AG08395 (cell line): ENCODE measurements around the gene ENTPD6.

ENCODE experiments used
- DNase-seq: peaks from one replicate; pipeline ENCODE4 v3.0.0; 2012; ENCODE audit warnings: mixed read lengths, low spot score

ENTPD6 gene

DNA sequence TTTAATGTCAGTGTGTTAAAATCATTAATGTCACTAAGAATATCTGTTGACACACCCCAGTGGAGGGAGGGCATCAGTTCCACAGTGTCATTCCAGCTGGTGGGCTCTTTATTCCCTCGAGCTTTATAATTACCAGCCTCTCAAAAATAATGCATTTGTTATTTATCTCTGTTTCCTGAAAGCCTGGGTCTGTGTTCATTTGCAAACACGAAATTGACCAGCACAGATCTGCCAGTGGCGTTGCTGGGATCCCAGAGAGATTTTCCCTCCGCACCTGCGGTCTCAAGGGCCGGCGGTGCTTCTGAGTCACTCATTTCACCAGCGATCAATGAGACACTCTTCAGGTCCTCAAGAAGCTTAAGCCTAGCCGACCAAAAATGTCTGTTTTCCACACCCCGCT lies 46.7 kb downstream of the ENTPD6 start:
- no peak for DNase-seq

DNA sequence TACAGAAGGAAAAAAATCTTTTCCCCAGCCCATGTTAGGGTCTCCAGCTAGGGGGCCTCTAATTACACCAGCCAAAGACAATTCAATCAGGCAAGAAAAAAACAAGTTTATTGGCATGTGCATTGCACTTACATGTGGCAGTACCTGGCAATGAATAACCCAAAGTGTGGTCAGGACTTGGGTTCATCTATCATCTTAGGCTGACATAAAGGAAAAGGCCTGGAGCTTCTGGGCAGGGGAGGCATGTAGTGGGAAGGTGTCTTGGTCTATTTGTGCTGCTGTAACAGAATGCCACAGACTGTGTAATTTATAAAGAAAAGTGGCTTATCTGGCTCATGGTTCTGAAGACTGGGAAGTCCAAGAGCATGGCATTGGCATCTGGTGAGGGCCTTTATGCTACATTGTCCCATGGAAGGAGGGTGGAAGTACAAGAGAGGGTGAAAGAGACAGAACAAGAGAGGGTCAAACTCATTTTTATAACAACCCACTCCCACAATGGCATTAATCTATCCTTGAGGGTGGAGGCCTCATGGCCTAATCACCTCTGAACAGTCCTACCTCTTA lies 48.0 kb downstream of the ENTPD6 start:
- no peak for DNase-seq

DNA sequence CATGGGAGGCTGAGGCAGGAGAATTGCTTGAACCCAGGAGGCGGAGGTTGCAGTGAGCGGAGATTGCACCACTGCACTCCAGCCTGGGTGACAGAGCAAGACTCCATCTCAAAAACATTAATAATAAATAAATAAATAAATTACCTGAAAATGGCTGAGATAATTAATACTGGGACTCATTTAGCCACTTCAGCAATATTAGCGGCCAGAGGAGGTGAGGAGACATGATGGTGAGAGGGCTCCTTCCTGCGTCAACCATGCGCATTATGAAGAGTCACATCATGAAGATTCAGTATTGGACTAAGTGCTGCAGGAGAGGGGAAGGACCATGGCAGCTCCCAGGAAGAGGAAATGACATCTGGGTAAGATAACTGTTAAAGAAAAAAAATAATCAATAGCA lies 49.5 kb downstream of the ENTPD6 start:
- DNase-seq, result no peak

DNA sequence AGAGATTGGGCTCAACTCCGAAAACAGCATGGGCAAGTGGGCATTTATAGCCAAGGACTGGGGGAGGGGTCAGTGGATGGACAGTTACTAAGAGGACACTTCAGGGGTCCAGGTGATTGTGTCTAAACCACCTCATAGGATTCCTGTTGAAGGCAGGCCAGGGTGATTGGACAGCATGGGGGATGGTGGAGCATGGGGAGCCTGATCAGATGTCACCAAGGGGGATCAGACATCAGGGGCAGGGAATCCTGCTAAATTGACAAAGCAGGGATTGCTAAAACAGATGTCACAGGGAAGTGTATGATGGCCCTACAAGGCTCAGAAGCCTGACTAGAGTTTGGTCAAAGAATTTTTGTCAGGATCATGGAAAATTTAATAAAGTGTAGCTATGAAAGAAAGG lies 49.9 kb downstream of the ENTPD6 start:
- DNase-seq, result no peak

DNA sequence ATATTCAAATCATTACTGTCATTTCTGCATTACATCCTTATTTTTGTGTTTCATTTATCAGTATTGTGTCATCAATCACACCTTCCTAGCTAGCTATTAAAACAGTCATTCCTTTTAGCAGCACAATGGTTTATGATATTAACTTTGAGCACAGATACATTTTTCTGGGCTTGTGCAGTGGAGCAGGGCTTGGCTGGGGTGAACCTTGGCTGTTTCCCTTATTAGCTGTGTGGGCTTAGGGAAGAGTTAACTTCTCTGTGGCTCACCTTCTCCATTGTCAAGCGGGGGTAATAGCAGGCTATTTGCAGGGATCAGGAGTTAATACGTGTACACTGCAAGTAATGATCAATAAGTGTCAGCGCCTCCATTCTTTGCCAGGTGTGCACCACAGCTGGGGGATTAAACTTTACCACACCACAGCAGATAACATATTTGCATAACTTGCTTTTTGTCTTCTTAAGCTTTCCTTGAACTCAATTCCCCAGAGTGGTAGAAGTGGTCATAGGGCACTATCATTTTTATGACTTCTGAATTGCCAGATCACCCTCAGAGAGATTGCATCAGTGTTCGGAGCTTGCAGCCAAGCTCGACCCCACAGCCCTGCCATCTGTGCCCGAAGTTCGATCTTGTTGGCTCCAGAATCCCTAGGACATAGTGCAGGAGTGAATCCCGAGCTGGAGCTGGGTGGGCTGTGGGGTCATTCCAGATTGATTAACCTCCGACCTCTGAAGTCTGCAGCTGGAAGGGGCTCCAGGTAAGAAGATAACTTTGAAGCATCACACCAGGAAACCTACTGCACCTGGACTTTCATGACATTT lies 50.9 kb downstream of the ENTPD6 start:
- no peak for DNase-seq

DNA sequence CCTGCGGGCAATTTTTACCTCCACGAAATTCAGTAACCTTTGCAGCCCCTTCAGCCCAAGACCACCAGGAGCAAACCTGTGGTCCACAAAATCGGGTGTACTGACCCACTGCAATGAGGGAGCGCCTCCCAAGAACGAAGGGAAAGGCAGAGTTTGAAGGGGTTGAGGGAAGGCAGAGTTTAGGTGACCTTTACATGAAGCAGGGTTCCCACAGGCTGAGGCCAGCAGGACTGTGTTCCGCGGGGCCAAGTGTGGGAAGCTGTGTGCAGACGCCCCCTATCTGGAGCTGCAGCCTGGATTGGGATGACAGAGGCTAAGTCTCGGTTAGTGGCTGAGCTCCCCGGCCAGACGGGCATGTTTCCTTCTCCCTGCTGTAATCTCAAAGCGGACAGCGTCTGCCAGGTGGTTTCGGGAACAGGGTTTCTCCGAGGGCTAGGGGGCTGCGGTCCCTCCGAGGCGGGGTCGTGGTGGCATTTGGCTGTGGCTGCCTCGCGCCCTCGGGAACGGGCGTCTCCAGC lies 51.5 kb downstream of the ENTPD6 start:
- peak; percentile 61 for DNase-seq

DNA sequence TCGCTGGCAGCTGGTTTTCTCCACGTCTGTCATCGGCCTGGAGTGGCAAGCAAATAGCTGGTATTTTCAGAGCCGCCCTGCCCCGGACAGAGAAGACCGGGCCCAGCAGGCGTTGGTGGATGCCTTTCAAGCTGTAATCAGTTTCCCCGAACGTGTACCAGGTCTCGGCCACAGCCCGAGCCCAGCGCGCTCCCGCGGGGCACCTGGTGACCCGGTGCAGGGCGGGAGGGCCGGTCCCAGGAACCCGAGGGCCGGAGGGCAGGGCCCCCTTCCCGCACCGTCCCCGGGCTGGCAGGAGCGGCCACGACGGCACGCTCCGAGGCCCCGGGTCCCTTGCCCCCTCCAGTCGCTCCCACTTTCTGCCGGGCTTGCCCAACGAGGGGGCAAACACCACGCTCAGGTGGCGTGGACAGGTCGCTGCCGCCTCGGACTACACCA lies 52.0 kb downstream of the ENTPD6 start:
- DNase-seq, result peak; percentile 38

DNA sequence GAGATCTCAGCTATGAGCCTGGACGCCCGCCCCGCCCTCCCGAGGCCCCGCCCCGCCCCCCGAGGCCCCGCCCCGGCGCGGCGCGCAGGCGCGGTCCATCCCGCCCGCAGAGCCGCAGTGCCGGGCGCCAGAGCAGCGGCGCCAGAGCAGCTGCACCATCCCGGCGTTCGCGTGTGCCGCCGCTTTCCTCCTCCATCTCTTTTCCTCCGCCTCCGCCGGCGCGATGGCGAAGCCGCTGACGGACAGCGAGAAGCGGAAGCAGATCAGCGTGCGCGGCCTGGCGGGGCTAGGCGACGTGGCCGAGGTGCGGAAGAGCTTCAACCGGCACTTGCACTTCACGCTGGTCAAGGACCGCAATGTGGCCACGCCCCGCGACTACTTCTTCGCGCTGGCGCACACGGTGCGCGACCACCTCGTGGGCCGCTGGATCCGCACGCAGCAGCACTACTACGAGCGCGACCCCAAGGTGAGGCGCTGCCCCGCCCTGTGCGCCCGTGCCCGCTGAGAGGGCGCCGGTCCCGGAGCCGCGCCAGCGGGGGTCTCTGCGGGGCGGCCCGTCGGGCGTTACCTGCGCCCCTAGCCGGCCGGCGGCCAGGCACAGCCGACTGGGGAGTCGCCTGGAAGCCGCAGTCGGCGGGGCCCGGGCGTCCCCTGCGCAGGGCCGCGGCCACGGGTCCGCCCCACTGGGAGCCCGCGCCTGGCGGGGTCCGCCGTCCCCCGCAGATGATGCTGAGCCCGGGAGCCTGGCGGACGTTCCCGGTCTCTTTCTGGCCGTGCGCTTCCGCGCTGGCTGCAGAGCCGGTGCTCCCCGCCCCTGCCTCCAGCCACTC lies 52.7 kb downstream of the ENTPD6 start, which contains the start of gene PYGB:
Gene PYGB, plus strand, starts transcription at position 130 of the 830 bp plus-strand sequence. Its CDS starts 94 bp downstream, at position 224.
- DNase-seq, result peak; percentile 97

DNA sequence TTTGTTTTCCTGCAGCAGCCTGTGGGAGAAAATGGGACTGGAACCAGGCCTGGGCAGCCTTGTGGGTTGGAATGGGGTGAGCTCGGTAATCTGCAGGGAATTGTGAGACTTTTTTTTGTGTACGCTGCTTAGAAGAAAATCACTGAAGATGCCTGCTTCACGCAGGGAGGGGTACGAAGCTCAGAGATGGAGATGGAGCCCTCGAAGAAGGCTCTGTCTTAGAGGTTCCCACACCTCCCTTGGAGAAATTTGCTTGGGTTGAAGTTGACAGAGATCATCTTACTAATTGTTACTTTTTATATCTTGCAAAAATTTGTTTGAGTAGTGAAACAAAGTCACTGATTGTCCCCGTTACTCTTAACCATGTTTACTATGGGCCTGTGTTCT lies 53.3 kb downstream of the ENTPD6 start:
- no peak for DNase-seq

DNA sequence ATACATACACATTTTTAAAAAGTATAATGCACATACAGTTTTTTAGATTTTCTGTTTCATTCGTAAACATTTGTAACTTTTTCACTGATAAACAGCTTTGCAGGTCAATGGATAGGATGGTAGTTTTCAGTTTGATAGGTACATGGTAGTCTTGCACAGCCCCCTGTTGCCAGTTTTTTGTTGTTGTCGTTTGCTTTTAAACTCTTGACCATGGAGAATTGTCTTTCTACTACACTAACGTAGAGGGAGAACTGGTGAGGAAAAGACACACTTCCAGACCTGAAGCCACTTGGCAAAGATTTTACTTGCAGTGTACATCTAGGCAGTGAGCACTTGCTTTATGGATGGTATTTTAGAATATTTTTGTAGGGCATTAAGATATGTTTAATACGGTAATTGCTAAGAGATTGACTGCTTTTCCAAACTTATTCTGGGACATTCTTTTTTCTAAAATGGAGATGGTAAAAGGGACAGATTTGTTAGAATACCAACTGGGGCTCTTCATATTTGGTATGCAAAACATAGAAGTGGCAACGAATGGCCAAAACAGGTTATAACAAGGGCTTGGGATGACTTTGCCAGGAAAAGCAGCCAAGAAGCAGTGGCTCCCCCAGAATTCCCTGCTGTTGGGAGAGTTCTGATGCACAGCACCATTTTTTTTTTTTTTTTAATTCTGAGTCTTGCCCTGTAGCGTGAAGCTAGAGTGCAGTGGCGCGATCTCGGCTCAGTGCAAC lies 53.9 kb downstream of the ENTPD6 start:
- no peak for DNase-seq

DNA sequence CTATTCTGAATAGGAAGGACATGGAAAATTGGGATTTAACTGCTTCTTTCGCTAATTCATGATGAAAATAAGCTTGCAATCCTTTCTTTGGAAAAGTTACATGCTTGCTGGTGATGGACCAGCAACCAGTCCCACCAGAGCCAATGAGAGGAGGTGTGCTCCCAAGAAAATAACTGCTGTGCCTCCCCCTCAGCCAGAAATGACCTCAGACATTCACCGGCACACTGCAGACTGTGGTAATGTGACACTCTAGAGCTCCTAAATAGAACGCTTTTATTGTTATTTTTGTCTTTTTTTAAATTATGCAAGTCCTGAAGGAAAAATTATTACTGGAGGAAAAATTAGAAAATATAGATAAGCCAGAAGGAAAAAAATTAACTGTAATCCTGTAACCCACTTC lies 55.0 kb downstream of the ENTPD6 start:
- no peak for DNase-seq

DNA sequence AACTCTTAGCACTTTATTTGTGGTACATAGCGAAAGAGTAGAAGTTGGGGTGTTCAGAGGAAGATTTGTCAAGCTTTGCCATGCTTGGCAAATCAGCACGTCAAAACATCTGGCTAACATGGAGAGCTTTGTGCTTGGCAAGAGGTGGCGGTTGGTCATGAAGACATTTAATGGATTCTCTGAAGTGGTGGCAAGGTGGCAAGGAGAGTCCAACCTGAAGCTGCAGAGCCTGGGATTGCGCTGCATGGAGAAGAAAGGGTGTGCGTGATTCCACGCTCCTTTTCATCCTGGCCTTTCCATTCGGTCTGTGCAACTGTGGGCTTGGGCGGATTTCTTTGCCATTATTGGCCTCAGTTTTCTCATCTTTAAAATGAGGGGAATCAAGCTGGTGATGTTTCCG lies 55.5 kb downstream of the ENTPD6 start:
- no peak for DNase-seq

DNA sequence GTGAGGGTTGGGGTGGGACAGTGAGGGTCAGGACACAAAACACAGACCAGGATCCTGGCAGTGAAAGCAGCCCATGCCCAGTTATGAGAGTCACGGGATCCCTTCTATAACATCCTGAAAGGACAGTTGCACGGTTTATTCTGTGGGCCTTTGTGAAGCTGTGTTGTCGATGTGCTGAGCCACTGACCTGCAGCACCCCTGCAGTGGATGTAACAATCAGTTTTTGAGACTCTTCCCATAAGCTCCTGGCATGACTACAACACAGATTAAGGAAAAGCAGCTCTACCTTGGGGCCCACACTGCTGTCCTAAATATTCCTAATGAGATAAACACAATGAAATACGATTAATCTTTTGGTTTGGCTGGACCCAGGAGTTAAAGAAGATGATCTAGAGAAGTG lies 56.0 kb downstream of the ENTPD6 start:
- no peak for DNase-seq

DNA sequence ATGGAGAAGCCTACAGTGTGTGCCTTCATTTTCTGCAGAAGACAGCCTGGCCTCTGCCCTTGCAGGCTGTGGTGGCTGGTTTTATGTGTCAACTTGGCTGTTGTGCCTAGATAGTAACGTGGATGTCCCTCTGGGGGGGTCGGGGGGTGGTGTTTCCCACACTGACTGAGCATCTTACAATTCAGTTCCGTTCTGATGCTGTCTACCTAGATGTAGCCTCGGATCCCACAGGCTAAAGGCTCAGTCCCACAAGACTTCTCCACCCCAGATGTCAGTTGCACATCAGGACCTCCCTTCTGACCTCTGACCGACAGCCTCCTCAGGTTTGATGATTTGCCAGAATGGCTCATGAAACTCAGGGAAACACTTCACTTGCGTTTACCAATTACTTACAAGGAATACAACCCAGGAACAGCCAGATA lies 56.7 kb downstream of the ENTPD6 start:
- DNase-seq, result no peak

DNA sequence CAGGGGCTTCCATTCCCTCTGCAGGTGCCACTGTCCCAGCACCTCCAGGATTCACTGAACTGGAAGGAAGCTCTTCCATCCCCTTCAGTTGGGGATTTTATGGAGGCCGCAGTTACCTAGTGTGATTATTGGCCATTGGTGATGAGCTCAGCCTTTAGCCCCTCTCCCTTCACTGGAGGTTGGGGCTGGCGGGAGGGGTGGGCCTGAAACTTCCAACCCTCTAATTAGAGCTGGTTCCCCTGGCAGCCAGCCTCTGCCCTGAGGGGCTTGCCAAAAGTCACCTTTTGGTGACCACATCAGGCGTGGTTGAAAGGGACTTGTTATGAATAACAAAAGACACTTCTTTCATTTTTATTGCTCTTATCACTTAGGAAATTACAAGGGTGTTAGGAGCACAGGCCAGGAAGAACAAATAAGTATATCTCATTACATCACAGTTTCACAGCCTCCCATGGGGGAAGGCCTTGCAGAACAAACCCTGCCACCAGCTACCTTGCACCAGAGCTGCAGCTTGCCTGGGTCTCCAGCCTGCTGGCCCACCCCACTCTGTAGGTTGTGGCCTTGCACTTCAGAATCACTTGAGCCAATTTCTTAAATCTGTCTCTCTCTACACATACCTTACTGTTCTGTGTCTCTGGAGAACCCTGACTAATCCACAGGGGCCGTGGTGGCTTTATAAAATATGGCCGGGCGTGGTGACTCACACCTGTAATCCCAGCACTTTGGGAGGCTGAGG lies 57.3 kb downstream of the ENTPD6 start:
- no peak for DNase-seq

DNA sequence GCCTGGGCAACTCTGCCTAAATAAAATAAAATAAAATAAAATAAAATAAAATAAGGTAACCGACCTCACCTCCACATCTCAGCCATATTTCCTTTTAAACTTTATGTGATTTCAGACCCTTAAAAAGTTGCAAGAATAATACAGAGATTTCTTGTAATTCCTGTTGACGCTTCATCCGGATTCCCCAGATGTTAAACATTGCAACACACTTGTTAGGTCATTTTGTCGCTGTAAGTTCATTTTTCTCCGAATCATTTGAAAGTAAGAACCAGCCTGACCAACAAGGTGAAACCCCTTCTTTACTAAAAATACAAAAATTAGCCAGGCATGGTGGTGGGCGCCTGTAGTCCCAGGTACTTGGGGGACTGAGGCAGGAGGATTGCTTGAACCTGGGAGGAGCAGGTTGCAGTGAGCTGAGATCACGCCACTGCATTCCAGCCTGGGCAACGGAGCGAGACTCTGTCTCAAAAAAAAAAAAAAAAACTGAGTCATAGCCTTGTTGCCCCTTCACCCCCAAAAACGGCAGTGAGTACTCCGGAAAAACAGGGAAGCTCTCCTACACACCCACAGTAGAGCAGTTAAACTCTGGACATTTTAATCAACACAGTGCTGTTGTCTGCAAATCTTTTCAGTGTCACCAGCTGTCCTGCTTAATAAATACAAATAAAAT lies 58.2 kb downstream of the ENTPD6 start:
- DNase-seq, result no peak

DNA sequence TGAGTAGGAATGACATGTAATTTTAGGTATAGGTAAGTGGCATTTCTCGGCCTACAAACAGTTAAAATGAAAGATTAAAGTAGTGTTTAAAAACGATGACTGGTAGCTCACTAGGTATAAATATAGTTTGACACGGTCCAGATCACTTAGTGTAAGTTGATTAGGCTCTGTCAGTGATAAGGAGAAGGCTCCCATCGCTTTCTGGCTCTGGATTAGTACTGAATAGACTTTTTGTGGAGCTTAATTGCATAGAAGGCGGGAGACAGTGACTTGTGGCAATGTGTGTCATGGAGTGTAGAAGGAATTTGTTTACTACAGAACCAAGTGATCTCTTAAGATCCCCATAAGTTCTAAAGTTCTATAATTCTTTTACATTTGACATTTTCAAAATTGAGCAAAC lies 59.1 kb downstream of the ENTPD6 start:
- no peak for DNase-seq

DNA sequence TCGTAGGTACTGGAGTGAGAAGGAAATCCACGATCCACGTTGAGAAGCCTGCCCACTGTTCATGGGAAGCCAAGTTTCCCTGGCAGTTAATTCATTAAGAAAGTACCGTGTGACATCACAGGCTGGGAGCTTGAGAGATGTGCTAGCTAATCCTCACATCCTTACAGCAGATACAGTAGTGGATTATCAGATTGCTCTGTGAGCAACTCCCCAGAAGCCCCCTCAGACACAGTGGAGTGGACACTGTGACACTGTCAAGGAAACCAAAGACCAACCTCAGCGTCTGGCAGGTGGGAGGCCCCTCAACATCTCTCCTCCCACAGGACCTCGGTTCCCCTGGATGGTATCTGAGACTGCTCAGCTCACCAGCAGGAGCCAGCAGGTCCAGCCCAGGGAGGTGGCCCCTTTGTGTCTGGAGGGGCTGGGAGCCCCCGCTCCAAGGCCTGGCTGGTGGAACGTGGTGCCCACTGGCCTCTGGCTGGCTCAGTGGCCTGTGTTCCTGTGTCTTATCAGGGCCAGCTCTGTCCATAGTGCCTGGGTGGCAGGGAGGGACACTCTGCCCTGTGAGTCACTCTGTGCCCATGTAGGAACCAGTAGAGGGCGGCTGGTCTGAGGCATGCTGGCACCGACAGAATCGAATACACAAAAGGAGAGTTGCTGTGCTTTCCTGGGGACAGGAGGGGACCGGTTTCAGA lies 59.6 kb downstream of the ENTPD6 start:
- no peak for DNase-seq

DNA sequence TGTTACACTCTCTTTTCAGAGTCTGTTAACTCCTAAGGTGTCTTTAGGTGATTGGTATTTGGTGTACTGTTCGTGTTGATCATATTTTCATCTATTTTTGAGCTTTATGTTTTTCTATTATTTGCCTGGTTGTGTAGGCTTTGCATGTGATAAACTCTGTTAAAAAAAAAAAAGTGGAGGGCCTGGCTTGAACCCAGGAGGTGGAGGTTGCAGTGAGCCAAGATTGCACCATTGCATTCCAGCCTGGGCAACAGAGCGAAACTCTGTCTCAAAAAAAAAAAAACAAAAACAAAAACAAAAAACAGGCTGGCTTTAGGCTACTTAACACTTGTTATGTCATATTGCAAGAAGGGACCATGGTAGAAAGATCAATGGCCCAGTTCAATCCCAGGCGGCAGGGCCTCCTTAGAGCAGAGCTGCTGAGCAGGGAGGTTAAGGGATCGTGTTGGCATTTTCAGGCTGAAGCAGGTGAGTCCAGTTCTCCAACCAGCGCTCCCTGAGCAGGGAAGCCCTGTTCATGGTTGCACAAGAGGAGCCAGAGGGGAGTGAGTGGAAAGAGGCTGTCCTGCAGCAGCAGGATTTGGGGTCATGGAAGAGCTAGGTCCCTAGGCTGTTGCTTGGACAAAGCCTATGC lies 60.8 kb downstream of the ENTPD6 start:
- DNase-seq, result no peak

DNA sequence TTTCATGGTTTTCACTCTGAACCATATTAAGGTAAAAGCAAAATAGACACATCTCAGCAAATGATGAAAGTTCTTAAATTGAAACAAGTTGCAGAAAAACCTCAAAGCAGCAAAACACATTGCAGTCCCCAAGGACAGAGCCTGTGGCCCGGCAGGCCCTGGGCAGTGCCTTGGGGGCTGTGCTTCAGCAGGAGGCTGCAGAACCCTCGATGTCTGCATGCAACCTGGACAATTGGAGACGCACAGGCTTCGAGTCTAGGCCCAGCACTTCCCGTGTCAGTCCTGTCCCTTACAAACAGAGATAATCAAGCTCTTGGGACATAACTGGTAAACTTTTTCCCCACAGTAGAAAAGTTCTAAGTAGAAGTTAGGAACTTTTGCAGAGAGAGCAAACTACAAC lies 61.6 kb downstream of the ENTPD6 start:
- no peak for DNase-seq
